ENCODE data around the gene AVPR1B. TPM values are rescaled to one million over a fixed set of nuclear protein-coding genes. Genes with fewer than 3 reads are reported as not detected.

The AVPR1B gene
- total RNA-seq, 3 donors from 2014 or later: 0.72 to 1.9 (median 0.89) TPM

DNA sequence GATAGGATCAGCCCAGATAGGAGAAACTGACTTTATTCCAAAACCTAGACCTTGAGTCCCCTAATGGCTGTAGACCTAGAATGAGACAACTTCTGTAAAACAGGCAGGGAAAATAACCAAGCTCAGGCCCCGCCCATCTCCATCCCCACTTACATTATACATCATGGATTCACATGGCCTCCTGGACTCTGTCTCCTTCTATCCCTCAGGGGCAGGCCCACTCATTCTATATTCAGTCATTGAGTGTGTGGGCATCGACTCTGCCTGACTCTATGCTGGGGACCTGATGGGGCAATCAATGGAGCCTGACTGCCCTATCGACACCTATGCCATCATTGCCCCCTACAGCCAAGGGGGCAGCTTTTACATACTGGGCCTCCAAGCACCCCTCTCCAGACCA lies 6.4 kb downstream of the AVPR1B start:
- intact Hi-C loops (cut with DNase I, micrococcal nuclease): no loop called here
- no peak for ATAC-seq
- Histone ChIP-seq H3K36me3 (ENCODE audit: low read depth) (no peaks in the 10 kb centered on the region), H3K4me3 (no peak overlapping the region), H3K9me3 (no peaks in the 10 kb centered on the region), H3K4me1 (ENCODE audit: low read depth) (peaks cover 12% of the 10 kb centered on the region)
- DNase-seq: no peak
- TF ChIP-seq, protein P1, sequence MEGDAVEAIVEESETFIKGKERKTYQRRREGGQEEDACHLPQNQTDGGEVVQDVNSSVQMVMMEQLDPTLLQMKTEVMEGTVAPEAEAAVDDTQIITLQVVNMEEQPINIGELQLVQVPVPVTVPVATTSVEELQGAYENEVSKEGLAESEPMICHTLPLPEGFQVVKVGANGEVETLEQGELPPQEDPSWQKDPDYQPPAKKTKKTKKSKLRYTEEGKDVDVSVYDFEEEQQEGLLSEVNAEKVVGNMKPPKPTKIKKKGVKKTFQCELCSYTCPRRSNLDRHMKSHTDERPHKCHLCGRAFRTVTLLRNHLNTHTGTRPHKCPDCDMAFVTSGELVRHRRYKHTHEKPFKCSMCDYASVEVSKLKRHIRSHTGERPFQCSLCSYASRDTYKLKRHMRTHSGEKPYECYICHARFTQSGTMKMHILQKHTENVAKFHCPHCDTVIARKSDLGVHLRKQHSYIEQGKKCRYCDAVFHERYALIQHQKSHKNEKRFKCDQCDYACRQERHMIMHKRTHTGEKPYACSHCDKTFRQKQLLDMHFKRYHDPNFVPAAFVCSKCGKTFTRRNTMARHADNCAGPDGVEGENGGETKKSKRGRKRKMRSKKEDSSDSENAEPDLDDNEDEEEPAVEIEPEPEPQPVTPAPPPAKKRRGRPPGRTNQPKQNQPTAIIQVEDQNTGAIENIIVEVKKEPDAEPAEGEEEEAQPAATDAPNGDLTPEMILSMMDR (IDR thresholded peaks at IDR 0.05): no peak

DNA sequence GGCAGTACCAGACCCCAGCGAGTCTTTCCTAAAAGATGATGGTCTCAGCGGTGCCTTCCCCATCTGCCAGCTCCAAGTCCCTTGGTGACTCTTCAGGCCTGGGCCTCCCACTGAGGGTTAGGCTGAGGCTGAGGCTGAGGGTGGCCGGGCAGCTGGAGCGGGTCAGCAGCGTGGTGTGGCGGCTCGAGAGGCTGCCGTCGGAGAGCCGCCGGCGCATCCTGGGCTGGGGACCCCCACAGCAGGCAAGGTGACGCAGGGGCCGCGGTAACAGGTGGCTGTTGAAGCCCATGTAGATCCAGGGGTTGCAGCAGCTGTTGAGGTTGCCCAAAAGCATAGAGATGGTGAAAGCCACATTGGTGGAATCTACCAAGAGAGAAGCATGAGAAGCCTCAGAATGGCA lies 7.0 kb downstream of the AVPR1B start:
- H3K36me3 ChIP-seq (ENCODE audit: low read depth): no peaks in the 10 kb centered on the region

GRCh38 chr1:206109718-206110117 lies 7.5 kb downstream of the AVPR1B start:
- Histone ChIP-seq H3K4me1 (ENCODE audit: low read depth) (peaks cover 12% of the 10 kb centered on the region), H3K36me3 (ENCODE audit: low read depth) (no peaks in the 10 kb centered on the region), H3K4me3 (no peak overlapping the region), H3K9me3 (no peaks in the 10 kb centered on the region)
- TF ChIP-seq, protein P1 (IDR thresholded peaks at IDR 0.05): no peak
- ATAC-seq (no peak), DNase-seq (no peak)
- intact Hi-C loops (cut with DNase I, micrococcal nuclease): loop anchor here (5.0 to 10.0 kb wide), 4 partner anchors 125 to 315 kb away; no protein-coding TSS in a partner anchor

More for the DNA sequence above, 7.0 kb downstream of the AVPR1B start:
- Histone ChIP-seq H3K4me3 (no peak overlapping the region), H3K4me1 (ENCODE audit: low read depth) (peaks cover 12% of the 10 kb centered on the region), H3K9me3 (no peaks in the 10 kb centered on the region)
- ATAC-seq: no peak
- intact Hi-C loops (cut with DNase I, micrococcal nuclease): no loop called here
- no peak for DNase-seq
- TF ChIP-seq, protein P1 (IDR thresholded peaks at IDR 0.05): no peak

GRCh38 chr1:206108635-206109034 lies 8.6 kb downstream of the AVPR1B start:
- ATAC-seq: no peak
- intact Hi-C loops (cut with DNase I, micrococcal nuclease): loop anchor here (5.0 to 10.0 kb wide), 4 partner anchors 124 to 314 kb away; no protein-coding TSS in a partner anchor
- H3K4me3 ChIP-seq: no peak overlapping the region
- no peak for DNase-seq
- H3K36me3 ChIP-seq (ENCODE audit: low read depth): no peaks in the 10 kb centered on the region
- H3K9me3 ChIP-seq: no peaks in the 10 kb centered on the region
- TF ChIP-seq, protein P1 (IDR thresholded peaks at IDR 0.05): no peak
- peaks cover 12% of the 10 kb centered on the region for H3K4me1 ChIP-seq (ENCODE audit: low read depth)

DNA sequence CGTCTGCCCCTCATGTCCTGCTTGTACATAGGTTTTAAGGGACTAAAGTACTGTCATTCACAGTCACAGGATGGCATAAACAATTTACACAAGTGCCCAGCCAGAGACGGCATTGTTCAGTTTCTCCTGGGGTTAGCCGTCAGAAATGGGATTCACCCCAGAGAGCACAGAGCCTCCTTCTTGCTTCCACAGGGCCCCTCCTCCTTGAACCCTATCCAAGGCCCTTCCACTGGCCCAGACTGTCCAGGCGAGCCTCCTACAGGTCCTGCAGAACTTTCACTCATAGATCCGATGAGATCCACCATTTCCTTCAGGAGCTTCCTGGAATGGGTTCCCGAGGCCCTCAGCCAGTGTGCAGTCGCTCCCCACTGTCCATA lies 10.0 kb downstream of the AVPR1B start:
- TF ChIP-seq, protein P1 (IDR thresholded peaks at IDR 0.05): no peak
- no peak for ATAC-seq
- Histone ChIP-seq H3K9me3 (no peaks in the 10 kb centered on the region), H3K4me3 (no peak overlapping the region), H3K4me1 (ENCODE audit: low read depth) (no peaks in the 10 kb centered on the region), H3K36me3 (ENCODE audit: low read depth) (no peaks in the 10 kb centered on the region)
- DNase-seq: no peak
- intact Hi-C loops (cut with DNase I, micrococcal nuclease): loop anchor here (5.0 to 10.0 kb wide), 4 partner anchors 122 to 312 kb away; no protein-coding TSS in a partner anchor

All from mucosa of descending colon (tissue), 3 donors.